MM.1S (cell line): ENCODE results near the gene CLEC17A.

ENCODE experiments used
- DNase-seq: peaks from one replicate; pipeline ENCODE4 v3.0.0-alpha.2; 2015
- H2AFZ ChIP-seq: fragments of 300-600 bp; sonication (generic); 2 replicates; pipeline ENCODE4 v1.6.0; 2016; ENCODE audit warnings: antibody characterized with exemption, low read length
- H3F3A ChIP-seq: fragments of 300-600 bp; sonication (generic); 2 replicates; pipeline ENCODE4 v1.6.1; 2016; ENCODE audit warnings: mild to moderate bottlenecking, antibody characterized with exemption, low read length, moderate library complexity, mixed read lengths; ENCODE audit not compliant: insufficient read depth
- H3K27ac ChIP-seq: fragments of 300-600 bp; sonication (generic); 2 replicates; pipeline ENCODE4 v1.5.1; 2016; ENCODE audit warnings: mild to moderate bottlenecking, low read length
- H3K27me3 ChIP-seq: fragments of 300-600 bp; sonication (generic); replicated peaks from 2 replicates; pipeline ENCODE4 v1.6.0; 2016; ENCODE audit warnings: low read length; ENCODE audit not compliant: insufficient read depth
- H3K36me3 ChIP-seq: fragments of 300-600 bp; sonication (generic); replicated peaks from 2 replicates; pipeline ENCODE4 v1.6.1; 2016; ENCODE audit warnings: mild to moderate bottlenecking, low read length, mixed read lengths; ENCODE audit not compliant: insufficient read depth
- H3K4me1 ChIP-seq: fragments of 300-600 bp; sonication (generic); 2 replicates; pipeline ENCODE4 v1.6.1; 2016; ENCODE audit warnings: low read length, mixed read lengths
- H3K4me2 ChIP-seq: fragments of 300-600 bp; sonication (generic); 2 replicates; pipeline ENCODE4 v1.6.0; 2016; ENCODE audit warnings: low read depth, low read length
- H3K4me3 ChIP-seq: fragments of 300-600 bp; sonication (generic); 2 replicates; pipeline ENCODE4 v1.5.1; 2016; ENCODE audit warnings: low read length, mixed read lengths
- H3K79me2 ChIP-seq: fragments of 300-600 bp; sonication (generic); 2 replicates; pipeline ENCODE4 v1.6.1; 2016; ENCODE audit warnings: mixed run types, low read length, mixed read lengths
- H3K9ac ChIP-seq: fragments of 300-600 bp; sonication (generic); 2 replicates; pipeline ENCODE4 v1.6.1; 2016; ENCODE audit warnings: low read length, mixed read lengths
- H3K9me2 ChIP-seq: fragments of 300-600 bp; sonication (generic); replicated peaks from 2 replicates; pipeline ENCODE4 v1.6.1; 2016; ENCODE audit warnings: mild to moderate bottlenecking, low read length, mixed read lengths; ENCODE audit not compliant: insufficient read depth
- H3K9me3 ChIP-seq: fragments of 300-600 bp; sonication (generic); replicated peaks from 2 replicates; pipeline ENCODE4 v1.6.1; 2016; ENCODE audit warnings: mild to moderate bottlenecking, low read length, mixed read lengths; ENCODE audit not compliant: insufficient read depth
- H4K20me1 ChIP-seq: fragments of 300-600 bp; sonication (generic); 2 replicates; pipeline ENCODE4 v1.6.1; 2016; ENCODE audit warnings: mild to moderate bottlenecking, low read length, moderate library complexity, mixed read lengths; ENCODE audit not compliant: insufficient read depth
- CTCF ChIP-seq: fragments of 300-600 bp; sonication (generic); IDR thresholded peaks from 2 replicates; pipeline ENCODE4 v1.5.1; 2016; ENCODE audit warnings: antibody characterized with exemption, low read length, mixed read lengths
- EZH2 ChIP-seq: fragments of 300-600 bp; sonication (generic); optimal IDR thresholded peaks from 2 replicates; pipeline ENCODE3; 2017; ENCODE audit warnings: low read depth, mild to moderate bottlenecking, antibody characterized with exemption, low read length, mixed read lengths
- EZH2phosphoT487 ChIP-seq: fragments of 300-600 bp; sonication (generic); IDR thresholded peaks from 2 replicates; pipeline ENCODE4 v1.6.1; 2018; ENCODE audit warnings: antibody characterized with exemption, low read length

Gene CLEC17A

GRCh38 chr19:14649020-14649419 is 66.1 kb downstream of the CLEC17A start:
- Histone ChIP-seq H3K9ac (no peak overlapping the region), H3K4me2 (no peak overlapping the region), H3F3A (no peaks in the 10 kb centered on the region), H3K79me2 (no peaks in the 10 kb centered on the region), H3K9me3 (no peaks in the 10 kb centered on the region), H2AFZ (no peak overlapping the region), H3K27me3 (peaks cover 61% of the 10 kb centered on the region), H4K20me1 (no peaks in the 10 kb centered on the region), H3K9me2 (no peaks in the 10 kb centered on the region), H3K36me3 (no peaks in the 10 kb centered on the region), H3K4me3 (no peak overlapping the region), H3K4me1 (no peaks in the 10 kb centered on the region), H3K27ac (no peak overlapping the region)
- TF ChIP-seq CTCF (no peak), EZH2 (no peak), EZH2phosphoT487 (no peak)
- DNase-seq = no peak

GRCh38 chr19:14650161-14650560 is 67.3 kb downstream of the CLEC17A start:
- H2AFZ ChIP-seq = no peak overlapping the region
- H3K9me2 ChIP-seq = no peaks in the 10 kb centered on the region
- no peaks in the 10 kb centered on the region for H4K20me1 ChIP-seq
- no peak overlapping the region for H3K4me2 ChIP-seq
- no peak for DNase-seq
- H3F3A ChIP-seq = no peaks in the 10 kb centered on the region
- no peaks in the 10 kb centered on the region for H3K36me3 ChIP-seq
- no peak overlapping the region for H3K4me3 ChIP-seq
- no peaks in the 10 kb centered on the region for H3K9me3 ChIP-seq
- no peak overlapping the region for H3K27ac ChIP-seq
- no peak overlapping the region for H3K9ac ChIP-seq
- no peaks in the 10 kb centered on the region for H3K4me1 ChIP-seq
- peaks cover 62% of the 10 kb centered on the region for H3K27me3 ChIP-seq
- no peaks in the 10 kb centered on the region for H3K79me2 ChIP-seq
- TF ChIP-seq EZH2 = no peak
- TF ChIP-seq CTCF = no peak
- TF ChIP-seq EZH2phosphoT487 = no peak

- Histone ChIP-seq H4K20me1 (no peaks in the 10 kb centered on the region), H3K79me2 (no peaks in the 10 kb centered on the region), H3K4me2 (no peak overlapping the region), H2AFZ (no peak overlapping the region), H3F3A (no peaks in the 10 kb centered on the region), H3K9me3 (no peaks in the 10 kb centered on the region), H3K9me2 (no peaks in the 10 kb centered on the region), H3K36me3 (no peaks in the 10 kb centered on the region), H3K4me1 (no peaks in the 10 kb centered on the region), H3K27ac (no peak overlapping the region), H3K9ac (no peak overlapping the region), H3K27me3 (peaks cover 70% of the 10 kb centered on the region), H3K4me3 (no peak overlapping the region)
- DNase-seq = no peak
- TF ChIP-seq CTCF (no peak), EZH2 (no peak), EZH2phosphoT487 (no peak)
Observed at GRCh38 chr19:14654786-14655560, 72.1 kb downstream of the CLEC17A start.
